ENCODE results near the gene KLHL13.
"Not testable (repeated sequence)": the region's sequence is repeated elsewhere in the genome, so short reads cannot be mapped to it uniquely, and the experiment has no call there.

KLHL13 gene

DNA sequence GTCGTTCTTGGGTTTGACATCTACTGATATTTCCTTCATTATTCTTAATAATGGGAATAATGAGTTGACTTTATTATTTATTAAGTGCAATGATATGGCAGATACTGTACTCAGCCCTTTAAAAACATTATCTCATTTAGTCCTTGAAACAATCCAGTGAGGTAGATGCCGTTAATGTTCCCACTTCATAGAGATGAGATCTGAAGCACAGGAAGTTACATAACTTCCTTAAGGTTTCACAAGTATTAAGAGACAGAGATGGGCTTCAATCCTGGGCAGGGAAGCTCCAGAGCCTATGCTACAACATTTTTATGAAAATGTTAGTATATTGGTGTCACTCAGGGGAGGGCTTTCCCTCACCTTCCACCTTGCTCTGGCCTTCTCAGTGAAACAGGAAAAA lies 9.7 kb upstream of the KLHL13 start:
- in situ Hi-C loops (cut with HindIII; ENCODE audit: low pct_unique_long_range_greater_than_20kb, low sequenced_read_pairs), result no loop called here
- no peak for DNase-seq (ENCODE audit: low read depth in 1 of 2, low spot score in 1 of 2)
- no peak for TF ChIP-seq JUND (IDR thresholded peaks at IDR 0.05; ENCODE audit: low read depth)

DNA sequence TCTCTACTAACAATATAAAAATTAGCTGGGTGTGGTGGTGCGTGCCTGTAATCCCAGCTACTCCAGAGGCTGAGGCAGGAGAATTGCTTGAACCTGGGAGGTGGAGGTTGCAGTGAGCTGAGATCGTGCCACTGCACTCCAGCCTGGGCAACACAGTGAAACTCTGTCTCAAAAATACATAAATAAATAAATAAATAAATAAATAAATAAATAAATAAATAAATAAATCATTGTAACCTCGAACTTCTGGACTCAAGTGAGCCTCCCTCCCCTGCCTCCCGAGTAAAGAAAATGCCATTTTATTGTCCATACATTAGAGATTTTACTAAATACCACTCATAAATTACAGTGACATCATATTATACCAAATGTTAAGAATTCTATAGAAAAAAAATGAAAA lies 7.6 kb upstream of the KLHL13 start:
- in situ Hi-C loops (cut with HindIII; ENCODE audit: low pct_unique_long_range_greater_than_20kb, low sequenced_read_pairs); DNase-seq (ENCODE audit: low read depth in 1 of 2, low spot score in 1 of 2): not testable (repeated sequence)

DNA sequence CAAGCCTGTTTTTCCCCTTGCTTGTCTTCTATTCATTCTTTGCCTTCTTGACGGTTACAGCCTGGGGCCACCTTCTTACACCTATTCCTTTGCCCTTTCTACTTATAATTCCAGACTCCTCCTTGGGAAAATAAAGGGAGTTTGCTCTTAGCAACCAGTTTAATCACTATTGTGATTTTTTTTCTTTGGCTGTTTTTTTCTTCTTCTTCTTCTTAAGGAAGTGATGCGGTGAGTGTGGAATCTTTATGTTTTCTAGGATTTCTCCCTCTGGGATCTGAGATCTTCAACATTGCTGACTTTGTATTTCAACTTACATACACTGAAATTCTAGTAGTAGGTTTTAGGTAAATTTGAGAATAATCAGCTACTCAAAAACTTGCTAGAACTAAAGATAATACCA lies 1.1 kb upstream of the KLHL13 start:
- TF ChIP-seq JUND (IDR thresholded peaks at IDR 0.05; ENCODE audit: low read depth), result no peak
- DNase-seq (ENCODE audit: low read depth in 1 of 2, low spot score in 1 of 2), result no peak
- in situ Hi-C loops (cut with HindIII; ENCODE audit: low pct_unique_long_range_greater_than_20kb, low sequenced_read_pairs), result no loop called here

DNA sequence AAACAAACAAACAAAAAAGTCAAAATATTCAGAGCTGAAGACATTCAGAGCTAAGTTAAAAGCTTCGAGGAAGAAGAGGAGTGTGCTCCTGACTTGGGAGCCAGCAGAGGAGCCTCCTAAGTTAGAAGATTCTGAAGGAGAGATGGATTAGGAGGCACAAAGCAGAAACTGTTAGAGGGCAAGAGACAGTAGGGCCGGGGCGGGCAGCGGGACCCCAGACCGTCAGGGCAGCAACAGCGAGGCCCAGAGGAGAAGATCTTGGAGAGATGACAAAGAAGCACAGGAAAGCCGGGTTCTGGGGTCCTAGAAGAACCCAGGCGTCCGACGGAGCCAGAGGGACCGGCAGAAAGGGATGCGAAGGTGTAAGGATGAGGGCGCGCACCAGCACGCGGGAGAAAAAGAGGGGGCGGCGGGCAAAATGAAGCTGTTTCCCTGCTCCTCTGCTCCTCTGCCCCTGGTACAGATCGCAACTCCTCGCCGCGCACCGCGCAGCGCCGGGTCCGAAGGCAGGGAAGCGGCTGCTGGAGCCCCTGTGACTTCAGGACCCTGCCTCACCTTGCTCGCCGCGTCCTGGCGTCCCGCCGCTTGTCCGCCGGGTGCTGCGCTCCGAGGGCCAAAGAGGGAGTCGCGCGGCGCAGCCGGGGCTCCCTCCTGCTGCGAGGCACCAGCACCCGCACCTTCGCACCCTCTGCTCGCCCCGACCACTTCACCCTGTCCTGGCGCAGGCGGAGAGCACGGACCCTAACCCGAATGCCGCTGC lies 477 bp downstream of the KLHL13 start:
- no peak for DNase-seq (ENCODE audit: low read depth in 1 of 2, low spot score in 1 of 2)
- in situ Hi-C loops (cut with HindIII; ENCODE audit: low pct_unique_long_range_greater_than_20kb, low sequenced_read_pairs), result no loop called here
- TF ChIP-seq JUND (IDR thresholded peaks at IDR 0.05; ENCODE audit: low read depth), result no peak

DNA sequence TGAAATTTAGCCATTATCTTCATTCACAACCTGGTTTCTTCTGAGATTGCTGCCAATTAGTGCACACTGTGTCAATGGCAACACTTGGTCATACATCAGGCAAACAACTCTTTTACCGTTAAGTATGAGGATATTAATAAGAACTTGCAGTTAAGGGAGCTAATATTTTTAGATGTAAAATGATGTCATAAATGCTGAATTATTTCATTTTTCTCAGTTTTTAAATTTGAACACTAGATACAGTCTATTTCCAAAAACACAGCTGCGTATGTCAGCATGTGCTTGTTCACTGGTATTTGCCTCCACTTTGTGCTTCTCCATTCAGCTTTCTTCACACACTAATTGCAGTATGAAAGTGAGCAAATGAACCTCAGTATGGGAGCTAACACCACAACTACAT lies 1.6 kb downstream of the KLHL13 start:
- in situ Hi-C loops (cut with HindIII; ENCODE audit: low pct_unique_long_range_greater_than_20kb, low sequenced_read_pairs), result no loop called here
- no peak for DNase-seq (ENCODE audit: low read depth in 1 of 2, low spot score in 1 of 2)
- TF ChIP-seq JUND (IDR thresholded peaks at IDR 0.05; ENCODE audit: low read depth), result no peak

DNA sequence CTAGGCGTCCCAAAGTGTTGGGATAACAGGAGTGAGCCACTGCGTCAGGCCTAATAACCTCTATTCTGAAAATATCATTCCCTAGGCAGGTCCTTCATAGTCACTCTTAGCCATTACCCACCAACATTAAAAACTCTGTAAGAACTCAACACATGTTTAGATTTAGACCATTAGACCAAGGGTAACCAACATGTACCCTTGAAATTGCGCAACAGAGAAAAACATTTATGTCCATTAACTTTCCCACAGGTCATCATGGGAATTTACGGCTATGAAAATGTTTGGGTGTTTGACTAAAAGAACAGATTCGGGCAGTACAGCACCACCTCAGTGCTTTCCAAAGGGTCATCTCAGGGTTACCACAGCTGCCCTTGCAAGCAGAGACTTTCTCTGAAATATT lies 7.5 kb downstream of the KLHL13 start:
- DNase-seq (ENCODE audit: low read depth in 1 of 2, low spot score in 1 of 2), result no peak
- TF ChIP-seq JUND (IDR thresholded peaks at IDR 0.05; ENCODE audit: low read depth), result no peak

DNA sequence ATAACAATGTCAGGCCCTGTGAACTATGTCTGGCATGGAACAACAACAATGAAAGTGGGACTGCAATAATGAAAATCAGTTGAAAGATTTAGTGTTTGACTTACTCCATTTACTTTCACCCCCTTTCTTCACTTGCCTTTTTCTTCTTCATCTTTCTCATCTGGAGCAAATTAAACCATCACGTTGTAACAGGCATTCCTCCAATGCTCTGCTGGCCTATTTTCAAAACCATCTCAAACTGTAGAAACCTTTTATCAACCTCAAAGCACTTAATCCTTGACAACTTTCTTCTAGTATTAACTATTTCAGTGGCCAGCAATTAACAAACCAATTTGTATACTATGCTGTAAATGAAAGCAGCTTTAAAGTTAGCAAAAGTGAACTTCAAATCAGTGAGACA lies 8.3 kb downstream of the KLHL13 start:
- DNase-seq (ENCODE audit: low read depth in 1 of 2, low spot score in 1 of 2), result no peak

More for the DNA sequence above, 7.5 kb downstream of the KLHL13 start:
- in situ Hi-C loops (cut with HindIII; ENCODE audit: low pct_unique_long_range_greater_than_20kb, low sequenced_read_pairs), result no loop called here

DNA sequence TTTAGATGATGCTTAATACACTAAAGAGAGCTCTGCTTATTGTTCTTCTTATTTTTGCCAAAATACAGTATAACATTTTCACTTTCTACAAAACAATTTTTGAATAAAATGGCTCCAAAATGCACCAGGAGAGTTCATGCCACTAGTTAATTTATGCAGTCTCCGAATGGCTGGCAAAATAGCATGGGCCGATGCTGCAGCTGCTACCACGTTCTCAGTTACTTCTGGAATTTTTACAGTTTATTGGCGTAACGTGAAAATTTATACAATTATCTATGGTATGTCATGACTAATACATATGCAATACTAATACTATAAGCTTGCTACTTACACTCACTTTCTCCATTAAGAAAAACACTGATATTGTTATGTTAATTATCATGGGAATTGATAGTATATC lies 16.5 kb downstream of the KLHL13 start:
- no peak for TF ChIP-seq JUND (IDR thresholded peaks at IDR 0.05; ENCODE audit: low read depth)
- no peak for DNase-seq (ENCODE audit: low read depth in 1 of 2, low spot score in 1 of 2)
- in situ Hi-C loops (cut with HindIII; ENCODE audit: low pct_unique_long_range_greater_than_20kb, low sequenced_read_pairs), result no loop called here

More for the DNA sequence above, 8.3 kb downstream of the KLHL13 start:
- TF ChIP-seq JUND (IDR thresholded peaks at IDR 0.05; ENCODE audit: low read depth), result no peak
- in situ Hi-C loops (cut with HindIII; ENCODE audit: low pct_unique_long_range_greater_than_20kb, low sequenced_read_pairs), result no loop called here

DNA sequence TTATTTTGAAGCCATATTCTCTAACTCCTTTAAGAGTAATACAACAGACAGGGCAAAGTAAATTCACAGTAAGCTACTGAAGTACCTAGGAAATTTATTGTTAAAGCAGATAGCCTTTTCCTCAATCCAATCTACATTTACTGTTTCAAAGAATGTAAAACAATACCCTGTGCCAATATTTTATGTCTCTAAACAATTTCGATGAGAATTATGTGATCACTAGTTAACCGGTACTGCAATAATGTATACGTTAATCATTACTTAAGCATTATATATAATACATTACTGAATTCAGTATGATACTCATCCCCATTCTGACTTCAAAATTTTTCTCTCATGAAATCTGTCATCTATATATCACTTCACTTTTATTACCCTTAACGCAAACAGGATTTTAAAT lies 28.5 kb downstream of the KLHL13 start:
- no peak for TF ChIP-seq JUND (IDR thresholded peaks at IDR 0.05; ENCODE audit: low read depth)
- in situ Hi-C loops (cut with HindIII; ENCODE audit: low pct_unique_long_range_greater_than_20kb, low sequenced_read_pairs), result no loop called here
- DNase-seq (ENCODE audit: low read depth in 1 of 2, low spot score in 1 of 2), result no peak

DNA sequence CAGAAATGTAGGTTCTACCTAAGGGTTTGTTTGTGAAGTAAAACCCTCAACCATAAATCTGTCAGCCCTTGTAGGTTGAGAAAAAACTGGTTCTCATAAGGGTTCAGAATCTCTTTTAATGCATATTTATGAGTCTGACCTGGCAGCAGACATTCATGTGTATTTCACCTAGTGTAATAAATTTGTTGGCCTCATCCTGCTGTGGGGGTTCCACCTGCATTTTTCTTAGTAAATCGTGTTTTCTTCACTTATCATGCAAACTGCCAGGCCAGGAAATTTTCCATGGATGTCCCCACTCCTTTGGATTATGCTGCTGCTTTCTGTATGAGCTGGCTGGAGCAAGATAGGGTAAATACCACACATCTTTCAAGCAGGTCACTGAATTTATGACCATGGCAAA lies 42.4 kb downstream of the KLHL13 start:
- in situ Hi-C loops (cut with HindIII; ENCODE audit: low pct_unique_long_range_greater_than_20kb, low sequenced_read_pairs), result no loop called here
- DNase-seq (ENCODE audit: low read depth in 1 of 2, low spot score in 1 of 2), result peak in 1 of 2 experiments; percentile 76

DNA sequence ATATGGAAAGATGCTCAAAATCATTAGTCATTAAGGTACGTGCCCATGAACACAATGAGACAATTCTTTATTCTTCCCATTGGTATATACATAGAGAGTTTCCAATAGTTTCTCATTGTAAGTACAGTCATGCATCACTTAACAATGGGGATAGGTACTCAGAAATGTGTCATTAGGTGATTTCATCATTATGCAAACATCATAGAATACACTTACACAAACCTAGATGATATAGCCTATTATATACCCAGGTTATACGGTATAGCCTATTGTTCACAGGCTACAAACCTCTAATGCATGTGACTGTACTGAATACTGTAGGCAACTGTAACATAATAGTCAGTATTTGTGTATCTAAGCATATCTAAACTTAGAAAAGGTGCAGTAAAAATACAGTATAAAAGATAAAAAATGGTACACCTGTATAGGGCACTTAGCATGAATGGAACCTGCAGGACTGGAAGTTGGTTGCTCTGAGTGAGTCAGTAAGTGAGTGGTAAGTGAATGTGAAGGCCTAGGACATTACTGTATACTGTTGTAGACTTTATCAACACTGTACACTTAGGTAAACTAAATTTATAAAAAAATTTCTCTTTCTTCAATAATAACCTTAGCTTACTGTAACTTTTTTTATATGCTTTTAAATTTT lies 49.6 kb downstream of the KLHL13 start:
- peak in 1 of 2 experiments; percentile 49 for DNase-seq (ENCODE audit: low read depth in 1 of 2, low spot score in 1 of 2)
- in situ Hi-C loops (cut with HindIII; ENCODE audit: low pct_unique_long_range_greater_than_20kb, low sequenced_read_pairs), result no loop called here
- no peak for TF ChIP-seq JUND (IDR thresholded peaks at IDR 0.05; ENCODE audit: low read depth)

More for the DNA sequence above, 42.4 kb downstream of the KLHL13 start:
- TF ChIP-seq JUND (IDR thresholded peaks at IDR 0.05; ENCODE audit: low read depth), result no peak

DNA sequence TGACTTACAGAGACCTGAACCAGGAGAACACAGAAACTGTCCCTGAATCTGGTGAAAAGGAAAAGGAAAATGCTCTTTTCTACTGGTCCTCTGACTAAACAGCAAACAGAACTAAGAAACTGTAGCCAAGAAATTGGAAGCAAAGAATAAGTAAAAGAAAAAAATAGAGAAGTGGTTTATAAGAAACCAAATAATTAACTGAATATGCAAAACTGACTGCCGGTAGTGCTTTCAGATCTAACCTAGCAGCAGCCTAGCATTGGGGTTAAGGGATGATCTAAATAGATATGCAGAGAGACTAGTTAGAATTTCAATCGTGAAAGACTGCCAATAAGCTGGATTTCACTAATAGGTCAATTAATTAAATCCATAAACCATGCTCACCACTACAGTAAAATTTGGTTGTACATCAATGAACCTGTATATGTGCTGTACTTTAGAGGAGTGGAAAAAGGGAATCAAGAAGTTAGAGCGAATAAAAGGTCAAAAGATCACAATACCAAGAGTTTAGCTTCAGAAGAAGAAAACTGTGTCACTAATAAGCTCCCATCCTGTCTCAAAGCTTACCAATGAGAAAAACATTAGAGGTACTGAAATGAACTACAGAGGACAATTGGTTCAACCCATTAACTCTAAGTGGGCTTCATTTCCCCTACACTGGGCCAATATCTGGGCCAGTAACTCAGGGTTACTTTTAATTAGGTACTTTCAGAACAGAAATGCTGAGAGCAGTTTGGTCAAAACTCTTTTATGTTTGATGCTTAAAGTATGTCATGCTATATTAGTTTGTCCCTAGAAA lies 53.6 kb downstream of the KLHL13 start:
- no peak for TF ChIP-seq JUND (IDR thresholded peaks at IDR 0.05; ENCODE audit: low read depth)
- in situ Hi-C loops (cut with HindIII; ENCODE audit: low pct_unique_long_range_greater_than_20kb, low sequenced_read_pairs), result no loop called here
- no peak for DNase-seq (ENCODE audit: low read depth in 1 of 2, low spot score in 1 of 2)
